OCI-LY1 (cell line): ENCODE data around the gene NASP.

ENCODE experiments used
- EZH2 ChIP-seq: fragments of 200-600 bp; sonication (generic), shearing (Covaris generic); IDR thresholded peaks from 2 replicates; pipeline ENCODE4 v1.8.0; 2017; ENCODE audit warnings: borderline replicate concordance, mixed run types, mild to moderate bottlenecking, antibody characterized with exemption, low read length, moderate library complexity, mixed read lengths
- TF ChIP-seq, protein P1 (sequence below): fragments of 200-600 bp; sonication (generic), shearing (Covaris generic); IDR thresholded peaks from 2 replicates; pipeline ENCODE4 v1.5.1; 2017; ENCODE audit warnings: mild to moderate bottlenecking, antibody characterized with exemption, low read length, moderate library complexity, mixed read lengths

DNA sequence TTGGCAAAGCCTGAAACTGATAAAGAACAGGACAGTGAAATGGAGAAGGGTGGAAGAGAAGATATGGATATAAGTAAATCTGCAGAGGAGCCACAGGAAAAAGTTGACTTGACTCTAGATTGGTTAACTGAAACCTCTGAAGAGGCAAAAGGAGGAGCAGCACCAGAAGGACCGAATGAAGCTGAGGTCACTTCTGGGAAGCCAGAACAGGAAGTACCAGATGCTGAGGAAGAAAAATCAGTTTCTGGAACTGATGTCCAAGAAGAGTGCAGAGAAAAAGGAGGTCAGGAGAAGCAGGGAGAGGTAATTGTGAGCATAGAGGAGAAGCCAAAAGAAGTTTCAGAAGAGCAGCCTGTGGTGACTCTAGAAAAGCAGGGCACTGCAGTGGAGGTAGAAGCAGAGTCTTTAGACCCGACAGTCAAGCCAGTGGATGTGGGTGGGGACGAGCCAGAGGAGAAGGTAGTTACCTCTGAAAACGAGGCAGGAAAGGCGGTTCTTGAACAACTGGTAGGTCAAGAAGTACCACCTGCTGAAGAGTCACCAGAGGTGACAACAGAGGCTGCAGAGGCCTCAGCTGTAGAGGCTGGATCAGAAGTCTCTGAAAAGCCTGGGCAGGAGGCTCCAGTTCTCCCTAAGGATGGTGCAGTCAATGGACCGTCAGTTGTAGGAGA lies 23.7 kb downstream of the NASP start:
- TF ChIP-seq, protein P1, sequence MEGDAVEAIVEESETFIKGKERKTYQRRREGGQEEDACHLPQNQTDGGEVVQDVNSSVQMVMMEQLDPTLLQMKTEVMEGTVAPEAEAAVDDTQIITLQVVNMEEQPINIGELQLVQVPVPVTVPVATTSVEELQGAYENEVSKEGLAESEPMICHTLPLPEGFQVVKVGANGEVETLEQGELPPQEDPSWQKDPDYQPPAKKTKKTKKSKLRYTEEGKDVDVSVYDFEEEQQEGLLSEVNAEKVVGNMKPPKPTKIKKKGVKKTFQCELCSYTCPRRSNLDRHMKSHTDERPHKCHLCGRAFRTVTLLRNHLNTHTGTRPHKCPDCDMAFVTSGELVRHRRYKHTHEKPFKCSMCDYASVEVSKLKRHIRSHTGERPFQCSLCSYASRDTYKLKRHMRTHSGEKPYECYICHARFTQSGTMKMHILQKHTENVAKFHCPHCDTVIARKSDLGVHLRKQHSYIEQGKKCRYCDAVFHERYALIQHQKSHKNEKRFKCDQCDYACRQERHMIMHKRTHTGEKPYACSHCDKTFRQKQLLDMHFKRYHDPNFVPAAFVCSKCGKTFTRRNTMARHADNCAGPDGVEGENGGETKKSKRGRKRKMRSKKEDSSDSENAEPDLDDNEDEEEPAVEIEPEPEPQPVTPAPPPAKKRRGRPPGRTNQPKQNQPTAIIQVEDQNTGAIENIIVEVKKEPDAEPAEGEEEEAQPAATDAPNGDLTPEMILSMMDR: no peak
- no peak for TF ChIP-seq EZH2
